Smooth muscle cell (in vitro differentiated cells): ENCODE results near the gene PNKP. TPM values are rescaled to one million over a fixed set of nuclear protein-coding genes. Genes with fewer than 3 reads are reported as not detected.

Experiments used
- DNase-seq: peaks from one replicate; lab custom pipeline; 2025; ENCODE audit not compliant: unreplicated experiment; lab: John Stamatoyannopoulos, UW
- H2AFZ ChIP-seq: fragments of 200-600 bp; sonication (generic); 2 replicates; pipeline ENCODE4 v1.6.0; 2016; ENCODE audit warnings: antibody characterized with exemption, low read depth, mild to moderate bottlenecking
- H3F3A ChIP-seq: fragments of 200-600 bp; sonication (generic); 2 replicates; pipeline ENCODE4 v1.6.0; 2017; ENCODE audit warnings: antibody characterized with exemption, low read depth
- H3K27ac ChIP-seq: fragments of 200-600 bp; sonication (generic); 2 replicates; pipeline ENCODE4 v1.5.1; 2016; ENCODE audit warnings: low read depth, mild to moderate bottlenecking
- H3K27me3 ChIP-seq: fragments of 200-600 bp; sonication (generic); 2 replicates; pipeline ENCODE4 v1.6.1; 2016; ENCODE audit warnings: low read depth, mild to moderate bottlenecking
- H3K36me3 ChIP-seq: fragments of 200-600 bp; sonication (generic); 2 replicates; pipeline ENCODE4 v1.5.1; 2016; ENCODE audit warnings: low read depth
- H3K4me1 ChIP-seq: fragments of 200-600 bp; sonication (generic); 2 replicates; pipeline ENCODE4 v1.5.1; 2016; ENCODE audit warnings: low read depth
- H3K4me2 ChIP-seq: fragments of 200-600 bp; sonication (generic); 2 replicates; pipeline ENCODE4 v1.6.0; 2016; ENCODE audit warnings: mild to moderate bottlenecking
- H3K4me3 ChIP-seq: fragments of 200-600 bp; sonication (generic); 2 replicates; pipeline ENCODE4 v1.5.1; 2016; ENCODE audit warnings: mild to moderate bottlenecking
- H3K79me2 ChIP-seq: fragments of 200-600 bp; sonication (generic); 2 replicates; pipeline ENCODE4 v1.6.0; 2016; ENCODE audit warnings: low read depth, mild to moderate bottlenecking
- H3K9ac ChIP-seq: fragments of 200-600 bp; sonication (generic); 2 replicates; pipeline ENCODE4 v1.6.0; 2016; ENCODE audit warnings: low read depth
- H3K9me3 ChIP-seq: fragments of 200-600 bp; sonication (generic); replicated peaks from 2 replicates; pipeline ENCODE4 v1.5.1; 2016; ENCODE audit warnings: low read depth
- H4K20me1 ChIP-seq: fragments of 200-600 bp; sonication (generic); 2 replicates; pipeline ENCODE4 v1.6.0; 2016; ENCODE audit warnings: low read depth
- WGBS: methylation state at CpG from one replicate; pipeline ENCODE4 v1.1.7; 2016; ENCODE audit warnings: low lambda C conversion rate; 5-methylcytosine and 5-hydroxymethylcytosine counted together
- polyA plus RNA-seq: library from polyadenylated mRNA; unstranded; fragments of >200 nt; fragmentation: Nextera tagmentation; extraction: Ambion mirVana; gene quantifications from 2 replicates; pipeline ENCODE4 v1.2.1, GENCODE V29; 2016
- total RNA-seq: library from RNA; depleted of rRNA; stranded (reverse); fragments of >200 nt; gene quantifications from 2 replicates; pipeline ENCODE4 v1.2.3, GENCODE V29; 2014
- TF ChIP-seq, protein P1 (sequence below): fragments of 200-600 bp; sonication (generic); IDR thresholded peaks from 2 replicates; pipeline ENCODE4 v1.5.1; 2017; ENCODE audit warnings: borderline replicate concordance, mild to moderate bottlenecking, antibody characterized with exemption; ENCODE audit not compliant: insufficient read depth, poor library complexity, severe bottlenecking

Gene PNKP
- total and polyA plus RNA-seq, 2 experiments from 2014 or later = 15.3 to 42.4 TPM

DNA sequence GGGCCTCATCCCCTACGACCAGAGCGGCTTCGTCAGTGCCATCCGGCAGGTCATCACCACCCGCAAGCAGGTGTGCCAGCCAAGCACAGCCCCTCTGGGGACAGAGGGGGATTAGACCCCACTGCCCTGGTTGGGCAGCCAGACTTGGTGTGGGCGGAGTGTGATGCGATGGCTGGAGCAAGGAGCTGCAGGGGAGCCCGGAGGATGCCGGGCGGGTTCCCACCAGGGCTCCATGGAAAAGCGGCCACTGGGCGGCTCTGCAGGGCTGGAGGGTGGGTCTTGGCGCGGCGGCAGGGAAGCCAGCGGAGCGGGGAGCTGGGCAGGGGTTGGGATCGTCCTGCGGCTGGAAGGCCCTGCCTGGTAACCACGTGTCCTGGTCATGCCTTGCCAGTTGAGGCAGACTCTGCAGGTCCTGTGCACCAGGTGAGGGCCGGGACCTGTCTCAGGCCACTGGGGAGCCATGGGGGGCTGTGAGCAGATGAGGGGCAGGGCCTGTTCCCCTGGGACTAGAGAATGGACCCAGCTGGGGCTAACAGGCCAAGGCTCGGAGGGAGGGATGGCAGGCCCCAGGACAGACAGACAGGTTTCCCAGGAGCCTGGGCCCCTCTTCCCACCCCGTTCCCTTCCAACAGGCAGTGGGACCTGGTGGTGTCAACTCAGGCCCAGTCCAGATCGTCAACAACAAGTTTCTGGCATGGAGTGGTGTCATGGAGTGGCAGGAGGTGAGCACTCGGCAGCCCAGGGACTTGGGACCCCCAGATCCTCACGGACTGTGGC lies 10.1 kb downstream of the PNKP start:
- Histone ChIP-seq H3K4me3 (no peak overlapping the region), H3F3A (peaks cover 33% of the 10 kb centered on the region), H3K79me2 (peaks cover 29% of the 10 kb centered on the region), H3K27ac (no peak overlapping the region), H3K4me2 (no peak overlapping the region), H3K36me3 (no peaks in the 10 kb centered on the region), H2AFZ (no peak overlapping the region), H3K9ac (no peak overlapping the region), H3K9me3 (no peaks in the 10 kb centered on the region), H4K20me1 (peaks cover 75% of the 10 kb centered on the region), H3K4me1 (peaks cover 10% of the 10 kb centered on the region), H3K27me3 (no peaks in the 10 kb centered on the region)
- no peak for DNase-seq
- 92% methylated on average over 26 of the region's 26 CpGs for WGBS
- TF ChIP-seq, protein P1, sequence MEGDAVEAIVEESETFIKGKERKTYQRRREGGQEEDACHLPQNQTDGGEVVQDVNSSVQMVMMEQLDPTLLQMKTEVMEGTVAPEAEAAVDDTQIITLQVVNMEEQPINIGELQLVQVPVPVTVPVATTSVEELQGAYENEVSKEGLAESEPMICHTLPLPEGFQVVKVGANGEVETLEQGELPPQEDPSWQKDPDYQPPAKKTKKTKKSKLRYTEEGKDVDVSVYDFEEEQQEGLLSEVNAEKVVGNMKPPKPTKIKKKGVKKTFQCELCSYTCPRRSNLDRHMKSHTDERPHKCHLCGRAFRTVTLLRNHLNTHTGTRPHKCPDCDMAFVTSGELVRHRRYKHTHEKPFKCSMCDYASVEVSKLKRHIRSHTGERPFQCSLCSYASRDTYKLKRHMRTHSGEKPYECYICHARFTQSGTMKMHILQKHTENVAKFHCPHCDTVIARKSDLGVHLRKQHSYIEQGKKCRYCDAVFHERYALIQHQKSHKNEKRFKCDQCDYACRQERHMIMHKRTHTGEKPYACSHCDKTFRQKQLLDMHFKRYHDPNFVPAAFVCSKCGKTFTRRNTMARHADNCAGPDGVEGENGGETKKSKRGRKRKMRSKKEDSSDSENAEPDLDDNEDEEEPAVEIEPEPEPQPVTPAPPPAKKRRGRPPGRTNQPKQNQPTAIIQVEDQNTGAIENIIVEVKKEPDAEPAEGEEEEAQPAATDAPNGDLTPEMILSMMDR = no peak

DNA sequence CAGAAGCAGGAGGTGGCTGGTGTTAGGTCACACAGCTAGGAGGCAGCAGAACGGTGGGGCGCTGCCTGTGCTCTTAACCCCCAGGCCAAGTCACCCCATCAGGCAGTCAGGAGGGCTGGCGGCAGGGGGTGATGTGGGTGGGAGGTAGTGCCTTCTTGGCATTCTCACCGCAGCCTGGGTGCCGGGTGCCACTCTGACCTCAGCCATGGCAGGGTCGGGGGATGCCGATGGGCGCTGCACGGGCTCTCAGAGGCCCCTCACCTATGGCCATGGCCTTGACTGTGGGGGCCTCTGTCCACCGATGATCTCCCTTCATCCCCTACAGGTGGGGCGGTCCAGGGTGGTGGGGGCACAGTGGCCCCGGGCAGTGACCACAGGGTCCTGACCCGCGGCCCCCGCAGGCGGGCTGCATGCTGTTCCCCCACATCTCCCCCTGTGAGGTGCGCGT lies 10.8 kb downstream of the PNKP start:
- H3K36me3 ChIP-seq = no peaks in the 10 kb centered on the region
- H3K4me3 ChIP-seq = no peak overlapping the region
- peaks cover 38% of the 10 kb centered on the region for H3F3A ChIP-seq
- H3K4me1 ChIP-seq = peaks cover 13% of the 10 kb centered on the region
- H3K4me2 ChIP-seq = no peak overlapping the region
- 95% methylated on average over 15 of the region's 18 CpGs for WGBS
- H3K9ac ChIP-seq = no peak overlapping the region
- H3K79me2 ChIP-seq = peaks cover 36% of the 10 kb centered on the region
- DNase-seq = no peak
- no peaks in the 10 kb centered on the region for H3K9me3 ChIP-seq
- H3K27me3 ChIP-seq = no peaks in the 10 kb centered on the region
- TF ChIP-seq, protein P1 = no peak
- no peak overlapping the region for H3K27ac ChIP-seq
- no peak overlapping the region for H2AFZ ChIP-seq
- H4K20me1 ChIP-seq = peaks cover 82% of the 10 kb centered on the region

DNA sequence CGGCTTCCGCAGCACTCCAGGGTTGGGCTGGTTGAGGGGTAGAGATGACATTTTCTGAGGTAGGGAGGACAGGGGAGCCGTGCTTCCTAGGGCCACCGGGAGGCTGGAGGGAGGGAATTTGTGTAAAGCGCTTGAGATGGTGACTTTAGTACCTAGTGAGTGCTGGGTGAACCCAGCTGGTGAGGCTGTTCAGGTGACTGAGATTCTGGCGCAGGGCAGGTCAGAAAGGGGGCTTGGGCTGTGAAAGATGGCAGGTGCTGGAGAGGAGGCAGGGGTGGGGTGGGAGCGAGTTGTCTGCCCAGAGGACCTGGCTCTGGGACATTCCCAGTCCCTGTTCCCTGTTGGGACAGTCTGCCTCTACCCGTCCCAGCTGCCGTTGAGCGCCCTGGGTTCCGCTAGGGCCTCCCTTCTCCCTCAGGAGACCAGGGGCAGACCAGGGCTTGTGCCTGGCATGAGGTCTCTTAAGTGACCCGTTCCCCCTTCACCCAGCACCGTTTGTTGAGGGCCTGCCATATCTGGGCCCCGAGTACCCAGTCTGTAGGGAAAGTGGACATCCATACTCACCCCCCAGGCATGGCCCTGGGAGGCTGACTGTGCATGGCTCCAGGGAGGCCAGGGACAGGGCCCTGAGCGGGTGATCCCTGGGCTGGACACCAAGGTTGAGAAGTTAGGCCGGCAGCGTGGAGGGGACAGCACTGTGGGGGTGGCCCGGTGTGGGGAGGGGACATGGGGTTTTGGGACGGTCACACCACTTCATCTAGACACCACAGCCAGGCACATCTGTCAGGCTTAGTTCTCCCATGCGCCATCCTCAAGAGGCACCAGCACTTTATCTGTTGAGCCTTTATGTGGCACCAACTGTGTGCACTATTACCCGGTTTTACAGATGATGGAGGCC lies 11.5 kb downstream of the PNKP start:
- no peak for DNase-seq
- H3K4me2 ChIP-seq = no peak overlapping the region
- peaks cover 82% of the 10 kb centered on the region for H4K20me1 ChIP-seq
- H3F3A ChIP-seq = peaks cover 39% of the 10 kb centered on the region
- peaks cover 39% of the 10 kb centered on the region for H3K79me2 ChIP-seq
- H3K4me1 ChIP-seq = peaks cover 13% of the 10 kb centered on the region
- no peak overlapping the region for H3K4me3 ChIP-seq
- no peak overlapping the region for H3K27ac ChIP-seq
- no peak overlapping the region for H3K9ac ChIP-seq
- no peaks in the 10 kb centered on the region for H3K9me3 ChIP-seq
- H3K27me3 ChIP-seq = no peaks in the 10 kb centered on the region
- TF ChIP-seq, protein P1 = no peak
- H2AFZ ChIP-seq = no peak overlapping the region
- H3K36me3 ChIP-seq = no peaks in the 10 kb centered on the region
- WGBS = 87% methylated on average over 18 of the region's 21 CpGs
